Measurements from ENCODE around the gene ADCY10.

GRCh38 chr1:167782946-167783345 lies 131.0 kb downstream of the ADCY10 start:
- no peak for TF ChIP-seq CTCF (conservative IDR thresholded peaks at IDR 0.05)
- TF ChIP-seq EZH2 (IDR thresholded peaks at IDR 0.05; ENCODE audit: low read depth), result no peak
